GM12878 (cell line): Measurements from ENCODE around the gene TBPL2. TPM values are rescaled to one million over a fixed set of nuclear protein-coding genes. Genes with fewer than 3 reads are reported as not detected.

Source experiments
- ATF7 ChIP-seq: fragments of 450-650 bp; IDR thresholded peaks from 2 replicates; pipeline ENCODE4 v1.6.1; 2016; ENCODE audit warnings: low read depth, mild to moderate bottlenecking
- BCL11A ChIP-seq: IDR thresholded peaks from 2 replicates; pipeline ENCODE4 v1.6.1; 2011; ENCODE audit warnings: low read depth, low read length
- CHD2 ChIP-seq: IDR thresholded peaks from 2 replicates; pipeline ENCODE4 v1.6.1; 2011; ENCODE audit warnings: low read depth, low read length, improper control_type of control experiment, borderline replicate concordance
- MTA3 ChIP-seq: IDR thresholded peaks from 2 replicates; pipeline ENCODE4 v1.6.1; 2012; ENCODE audit warnings: low read length, inconsistent platforms, borderline replicate concordance
- PAX8 ChIP-seq: fragments of 450-650 bp; IDR thresholded peaks from 2 replicates; pipeline ENCODE4 v1.6.1; 2017; ENCODE audit warnings: mild to moderate bottlenecking, moderate library complexity
- POLR2A ChIP-seq: IDR thresholded peaks from 2 replicates; pipeline ENCODE4 v1.6.1; 2011; ENCODE audit warnings: low read depth, mild to moderate bottlenecking, low read length
- RAD21 ChIP-seq: IDR thresholded peaks from 2 replicates; pipeline ENCODE4 v1.6.1; 2011; ENCODE audit warnings: mild to moderate bottlenecking, low read depth, low read length, moderate library complexity; ENCODE audit not compliant: insufficient read depth
- SIN3A ChIP-seq: IDR thresholded peaks from 2 replicates; pipeline ENCODE4 v1.6.1; 2012; ENCODE audit warnings: low read depth, low read length, improper control_type of control experiment
- SMAD1 ChIP-seq: fragments of 450-650 bp; IDR thresholded peaks from 2 replicates; pipeline ENCODE4 v1.6.1; 2018; ENCODE audit warnings: mild to moderate bottlenecking, low read depth; ENCODE audit not compliant: partially characterized antibody
- SREBF2 ChIP-seq: IDR thresholded peaks from 2 replicates; pipeline ENCODE4 v1.6.1; 2012; ENCODE audit warnings: mild to moderate bottlenecking, low read length
- SRF ChIP-seq, 2 experiments: IDR thresholded peaks; 2 replicates each; pipeline ENCODE4 v1.6.1; 2011; ENCODE audit warnings: low read depth in 2 of 2, low read length in 2 of 2, mild to moderate bottlenecking in 1 of 2, moderate library complexity in 1 of 2
- ZBED1 ChIP-seq: IDR thresholded peaks from 2 replicates; pipeline ENCODE4 v1.6.1; 2016; ENCODE audit warnings: borderline replicate concordance
- ZNF24 ChIP-seq: fragments of 450-650 bp; IDR thresholded peaks from 2 replicates; pipeline ENCODE4 v1.6.1; 2017; ENCODE audit warnings: antibody characterized with exemption, mild to moderate bottlenecking
- polyA plus RNA-seq, 11 experiments: library from polyadenylated mRNA; depleted of rRNA in 4 of 11; unstranded in 6 of 11; stranded (reverse) in 5 of 11; fragments of >200 nt; fragmentation: Nextera tagmentation in 4 of 11; fragmentation: Illumina TruSeq in 1 of 11; extraction: Ambion mirVana in 4 of 11; extraction: Trizol in 1 of 11; gene quantifications; 1 replicate in 1 of 11; 2 replicates in 10 of 11; pipeline versions ENCODE4 v1.2.1 to v1.2.3, GENCODE V29; 2011 to 2016; ENCODE audit warnings: inconsistent platforms in 2 of 11, missing spikeins in 2 of 11, low read depth in 1 of 11
- total RNA-seq, 4 experiments: library from RNA; depleted of rRNA in 3 of 4; stranded (reverse); fragments of >200 nt in 3 of 4; fragmentation: Illumina TruSeq in 1 of 4; extraction: Trizol in 1 of 4; gene quantifications; 2 replicates each; pipeline versions ENCODE4 v1.2.1 to v1.2.3, GENCODE V29; 2013 to 2021
- TF ChIP-seq, protein P1 (sequence below): fragments of 450-650 bp; IDR thresholded peaks from 2 replicates; pipeline ENCODE4 v1.6.1; 2016; ENCODE audit warnings: mild to moderate bottlenecking, moderate library complexity, borderline replicate concordance

Gene TBPL2
- total and polyA plus RNA-seq, 10 of the 15 experiments (the other 5 are each of a cell fraction or from before 2014, with no cell fraction given): 0.41 TPM; not detected in 9

DNA sequence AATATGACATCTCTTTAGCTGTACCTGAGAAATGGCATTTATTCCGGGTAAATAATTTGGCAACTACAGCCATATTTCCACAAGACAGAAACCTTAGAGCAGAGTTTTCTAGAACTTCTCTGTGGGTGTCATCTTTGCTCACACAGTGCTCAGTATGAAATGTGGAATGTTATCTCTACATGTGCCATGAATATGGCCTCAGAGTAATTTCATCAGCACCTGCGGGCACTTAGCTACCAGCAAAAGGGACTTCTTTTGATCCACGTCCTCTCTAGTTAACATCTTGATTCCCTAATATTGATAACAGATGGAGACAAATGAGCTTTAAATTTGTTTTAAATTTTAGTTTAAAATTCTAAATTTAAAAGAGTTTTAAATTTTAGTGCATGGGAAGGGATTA lies 25.9 kb downstream of the TBPL2 start (continued):
- TF ChIP-seq, protein P1, sequence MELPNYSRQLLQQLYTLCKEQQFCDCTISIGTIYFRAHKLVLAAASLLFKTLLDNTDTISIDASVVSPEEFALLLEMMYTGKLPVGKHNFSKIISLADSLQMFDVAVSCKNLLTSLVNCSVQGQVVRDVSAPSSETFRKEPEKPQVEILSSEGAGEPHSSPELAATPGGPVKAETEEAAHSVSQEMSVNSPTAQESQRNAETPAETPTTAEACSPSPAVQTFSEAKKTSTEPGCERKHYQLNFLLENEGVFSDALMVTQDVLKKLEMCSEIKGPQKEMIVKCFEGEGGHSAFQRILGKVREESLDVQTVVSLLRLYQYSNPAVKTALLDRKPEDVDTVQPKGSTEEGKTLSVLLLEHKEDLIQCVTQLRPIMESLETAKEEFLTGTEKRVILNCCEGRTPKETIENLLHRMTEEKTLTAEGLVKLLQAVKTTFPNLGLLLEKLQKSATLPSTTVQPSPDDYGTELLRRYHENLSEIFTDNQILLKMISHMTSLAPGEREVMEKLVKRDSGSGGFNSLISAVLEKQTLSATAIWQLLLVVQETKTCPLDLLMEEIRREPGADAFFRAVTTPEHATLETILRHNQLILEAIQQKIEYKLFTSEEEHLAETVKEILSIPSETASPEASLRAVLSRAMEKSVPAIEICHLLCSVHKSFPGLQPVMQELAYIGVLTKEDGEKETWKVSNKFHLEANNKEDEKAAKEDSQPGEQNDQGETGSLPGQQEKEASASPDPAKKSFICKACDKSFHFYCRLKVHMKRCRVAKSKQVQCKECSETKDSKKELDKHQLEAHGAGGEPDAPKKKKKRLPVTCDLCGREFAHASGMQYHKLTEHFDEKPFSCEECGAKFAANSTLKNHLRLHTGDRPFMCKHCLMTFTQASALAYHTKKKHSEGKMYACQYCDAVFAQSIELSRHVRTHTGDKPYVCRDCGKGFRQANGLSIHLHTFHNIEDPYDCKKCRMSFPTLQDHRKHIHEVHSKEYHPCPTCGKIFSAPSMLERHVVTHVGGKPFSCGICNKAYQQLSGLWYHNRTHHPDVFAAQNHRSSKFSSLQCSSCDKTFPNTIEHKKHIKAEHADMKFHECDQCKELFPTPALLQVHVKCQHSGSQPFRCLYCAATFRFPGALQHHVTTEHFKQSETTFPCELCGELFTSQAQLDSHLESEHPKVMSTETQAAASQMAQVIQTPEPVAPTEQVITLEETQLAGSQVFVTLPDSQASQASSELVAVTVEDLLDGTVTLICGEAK: no peak
- TF ChIP-seq MTA3 (no peak), ZBED1 (no peak), RAD21 (no peak), ATF7 (no peak), BCL11A (no peak), ZNF24 (no peak), SRF (IDR thresholded peaks at IDR 0.05; ENCODE audit: low read depth in 2 of 2, low read length in 2 of 2) (no peak), SREBF2 (no peak), SIN3A (no peak), SMAD1 (no peak), POLR2A (no peak), PAX8 (no peak), CHD2 (no peak)
- TF ChIP-seq, all 136 proteins: peak for 0
